HepG2 (cell line): ENCODE results near the gene ALPK3. TPM values are rescaled to one million over a fixed set of nuclear protein-coding genes. Genes with fewer than 3 reads are reported as not detected.

ENCODE experiments used
- BCL6 ChIP-seq: IDR thresholded peaks from 2 replicates; pipeline ENCODE4 v1.6.1; 2016; ENCODE audit warnings: missing genetic modification reagents, missing compliant biosample characterization
- CBX5 ChIP-seq: sonication (generic); formaldehyde crosslinking; IDR thresholded peaks from 2 replicates; pipeline ENCODE4 v1.4.0; 2020; ENCODE audit warnings: missing genetic modification reagents, borderline replicate concordance
- CENPX ChIP-seq: sonication (generic); formaldehyde crosslinking; IDR thresholded peaks from 2 replicates; pipeline ENCODE4 v1.9.0; 2021; ENCODE audit warnings: mild to moderate bottlenecking, missing genetic modification reagents, moderate library complexity
- EEA1 ChIP-seq: sonication (generic); formaldehyde crosslinking; IDR thresholded peaks from 2 replicates; pipeline ENCODE4 v1.5.1; 2020; ENCODE audit warnings: mild to moderate bottlenecking, missing genetic modification reagents, borderline replicate concordance
- ETV6 ChIP-seq: sonication (generic); formaldehyde crosslinking; conservative IDR thresholded peaks from 2 replicates; pipeline ENCODE4 v1.4.0; 2020; ENCODE audit warnings: missing genetic modification reagents
- FOXJ3 ChIP-seq: sonication (generic); formaldehyde crosslinking; IDR thresholded peaks from 2 replicates; pipeline ENCODE4 v1.4.0; 2020; ENCODE audit warnings: missing genetic modification reagents, mild to moderate bottlenecking, borderline replicate concordance
- HNRNPLL ChIP-seq: fragments of 200-400 bp; formaldehyde crosslinking; IDR thresholded peaks from 2 replicates; pipeline ENCODE4 v1.6.1; 2017; ENCODE audit warnings: mild to moderate bottlenecking, low read depth, low read length; ENCODE audit not compliant: poor library complexity, severe bottlenecking
- JUNB ChIP-seq: sonication (generic); formaldehyde crosslinking; IDR thresholded peaks from 2 replicates; pipeline ENCODE4 v1.8.0; 2022; ENCODE audit warnings: missing genetic modification reagents, mild to moderate bottlenecking, borderline replicate concordance
- MED1 ChIP-seq: sonication (generic); formaldehyde crosslinking; IDR thresholded peaks from 2 replicates; pipeline ENCODE4 v1.4.0; 2020; ENCODE audit warnings: missing genetic modification reagents
- NFATC3 ChIP-seq: sonication (generic); formaldehyde crosslinking; IDR thresholded peaks from 2 replicates; pipeline ENCODE4 v1.5.1; 2020; ENCODE audit warnings: mild to moderate bottlenecking, missing genetic modification reagents
- NFIB ChIP-seq: sonication (generic); formaldehyde crosslinking; IDR thresholded peaks from 2 replicates; pipeline ENCODE4 v1.9.0; 2021; ENCODE audit warnings: missing genetic modification reagents, mild to moderate bottlenecking, borderline replicate concordance
- PTBP1 ChIP-seq: fragments of 200-400 bp; formaldehyde crosslinking; IDR thresholded peaks from 2 replicates; pipeline ENCODE4 v1.6.1; 2018; ENCODE audit warnings: low read length, low read depth; ENCODE audit not compliant: poor library complexity, severe bottlenecking
- REL ChIP-seq: sonication (generic); formaldehyde crosslinking; conservative IDR thresholded peaks from 2 replicates; pipeline ENCODE4 v1.8.0; 2022; ENCODE audit warnings: mild to moderate bottlenecking, missing genetic modification reagents, moderate library complexity
- RFXAP ChIP-seq: sonication (generic); formaldehyde crosslinking; IDR thresholded peaks from 2 replicates; pipeline ENCODE4 v1.4.0; 2020; ENCODE audit warnings: missing genetic modification reagents, borderline replicate concordance
- SOX6 ChIP-seq, 2 experiments: fragments of 450-650 bp in 1 of 2; sonication (generic) in 1 of 2; formaldehyde crosslinking in 1 of 2; IDR thresholded peaks; 2 replicates each; pipeline versions ENCODE4 v1.4.0 to v1.6.1; 2017 to 2020; ENCODE audit warnings: antibody characterized with exemption in 1 of 2, mild to moderate bottlenecking in 1 of 2, missing genetic modification reagents in 1 of 2
- ZNF441 ChIP-seq: sonication (generic); formaldehyde crosslinking; IDR thresholded peaks from 2 replicates; pipeline ENCODE4 v1.7.0; 2021; ENCODE audit warnings: missing genetic modification reagents, borderline replicate concordance
- ZNF547 ChIP-seq: sonication (generic); formaldehyde crosslinking; IDR thresholded peaks from 2 replicates; pipeline ENCODE4 v1.5.1; 2020; ENCODE audit warnings: mild to moderate bottlenecking, missing genetic modification reagents
- ZNF556 ChIP-seq: sonication (generic); formaldehyde crosslinking; IDR thresholded peaks from 2 replicates; pipeline ENCODE4 v1.4.0; 2020; ENCODE audit warnings: mild to moderate bottlenecking, missing genetic modification reagents, borderline replicate concordance
- ZNF567 ChIP-seq: sonication (generic); formaldehyde crosslinking; IDR thresholded peaks from 2 replicates; pipeline ENCODE4 v1.8.1; 2023; ENCODE audit warnings: mild to moderate bottlenecking, missing genetic modification reagents, borderline replicate concordance
- ZNF616 ChIP-seq: sonication (generic); formaldehyde crosslinking; IDR thresholded peaks from 2 replicates; pipeline ENCODE4 v1.5.0; 2020; ENCODE audit warnings: low read depth, mild to moderate bottlenecking, missing genetic modification reagents
- ZNF839 ChIP-seq: sonication (generic); formaldehyde crosslinking; IDR thresholded peaks from 2 replicates; pipeline ENCODE4 v1.4.0; 2020; ENCODE audit warnings: missing genetic modification reagents, mild to moderate bottlenecking, borderline replicate concordance
- ZNF850 ChIP-seq: sonication (generic); formaldehyde crosslinking; conservative IDR thresholded peaks from 2 replicates; pipeline ENCODE4 v1.9.0; 2021; ENCODE audit warnings: mild to moderate bottlenecking, missing genetic modification reagents
- polyA plus RNA-seq, 8 experiments: library from polyadenylated mRNA; depleted of rRNA in 3 of 8; stranded (reverse) in 7 of 8; unstranded in 1 of 8; fragments of >200 nt; fragmentation: Illumina TruSeq in 4 of 8; extraction: Trizol in 4 of 8; gene quantifications; 2 replicates each; pipeline versions ENCODE4 v1.2.1 to v1.2.3, GENCODE V29; 2011 to 2016; ENCODE audit warnings: low read depth in 4 of 8, missing spikeins in 1 of 8, mixed read lengths in 1 of 8; ENCODE audit not compliant: insufficient read depth in 1 of 8
- total RNA-seq, 5 experiments: library from RNA; depleted of rRNA; stranded (reverse); fragments of >200 nt; fragmentation: Illumina TruSeq; extraction: Trizol; gene quantifications; 2 replicates each; pipeline ENCODE4 v1.2.3, GENCODE V29; 2016; ENCODE audit warnings: low read depth in 1 of 5
- TF ChIP-seq, protein P1 (sequence below): sonication (generic); formaldehyde crosslinking; conservative IDR thresholded peaks from 2 replicates; pipeline ENCODE4 v1.4.0; 2020; ENCODE audit warnings: mild to moderate bottlenecking, missing genetic modification reagents, moderate library complexity
- TF ChIP-seq, protein P2 (sequence below): sonication (generic); formaldehyde crosslinking; IDR thresholded peaks from 2 replicates; pipeline ENCODE4 v1.5.0; 2020; ENCODE audit warnings: missing genetic modification reagents, mild to moderate bottlenecking, borderline replicate concordance
- TF ChIP-seq, protein P3 (sequence below): IDR thresholded peaks from 2 replicates; pipeline ENCODE4 v1.6.1; 2016; ENCODE audit warnings: low read depth, borderline replicate concordance

Gene ALPK3
- total and polyA plus RNA-seq, 2 of the 13 experiments (the other 11 are each of a cell fraction or from before 2014, with no cell fraction given): 0.04 to 0.42 TPM

DNA sequence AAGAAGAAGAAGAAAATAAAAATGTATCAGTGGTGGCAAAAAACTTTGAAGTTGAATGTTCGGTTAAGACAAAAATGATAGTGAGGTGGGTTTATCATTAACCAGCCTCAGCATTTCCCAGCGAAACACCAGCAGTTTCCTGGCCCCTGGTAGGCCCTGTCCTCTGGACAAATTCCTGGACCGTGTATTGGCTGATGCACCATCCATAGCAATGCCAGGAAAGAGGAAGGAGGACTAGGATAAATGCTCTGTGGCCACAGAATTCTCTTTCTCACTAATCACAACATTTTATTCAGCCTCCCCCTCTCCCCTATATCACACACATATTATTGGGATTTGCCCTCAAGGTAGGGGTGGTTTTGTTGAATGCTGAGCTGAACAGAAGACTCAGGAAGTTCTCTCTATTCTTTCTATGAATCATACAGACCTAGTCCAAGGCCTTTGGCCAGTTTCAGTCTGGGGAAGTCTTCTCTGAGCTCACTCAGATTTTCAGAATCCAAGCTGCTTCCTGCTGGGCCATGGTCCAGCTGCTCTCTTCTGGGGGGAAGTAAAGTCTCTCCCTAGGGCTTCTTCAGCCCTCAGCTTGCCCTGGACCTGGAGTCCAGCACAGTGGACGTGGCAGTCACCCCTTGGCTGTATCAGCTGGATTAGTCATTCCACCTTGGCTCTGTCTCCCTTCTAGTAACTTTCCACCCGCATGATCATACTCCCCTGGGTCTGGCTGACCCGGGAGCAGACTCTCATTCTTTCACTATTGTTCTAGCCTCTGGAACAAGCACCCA is 94.9 kb downstream of the ALPK3 start (continued):
- TF ChIP-seq ZNF850 (CRISPR knock-in tag) (no peak), ZNF441 (CRISPR knock-in tag) (no peak), FOXJ3 (CRISPR knock-in tag) (no peak; the same call in 1 of the 2 replicates), RFXAP (CRISPR knock-in tag) (no peak), ZNF547 (CRISPR knock-in tag) (no peak), ZNF556 (peak; percentile 84; the same call in 1 of the 2 replicates), ETV6 (CRISPR knock-in tag) (no peak), ZNF567 (CRISPR knock-in tag) (no peak), ZNF616 (CRISPR knock-in tag) (no peak), REL (no peak), NFATC3 (no peak), CENPX (CRISPR knock-in tag) (no peak), BCL6 (CRISPR knock-in tag) (peak; percentile 32), JUNB (no peak), HNRNPLL (no peak), PTBP1 (no peak), EEA1 (no peak), NFIB (CRISPR knock-in tag) (no peak), ZNF839 (no peak), SOX6 (IDR thresholded peaks at IDR 0.05) (no peak), SOX6 (CRISPR knock-in tag; IDR thresholded peaks at IDR 0.05) (peak; percentile 80), CBX5 (CRISPR knock-in tag) (peak; percentile 17; the same call in 1 of the 2 replicates), MED1 (CRISPR knock-in tag) (peak; percentile 81)
- TF ChIP-seq, protein P1, sequence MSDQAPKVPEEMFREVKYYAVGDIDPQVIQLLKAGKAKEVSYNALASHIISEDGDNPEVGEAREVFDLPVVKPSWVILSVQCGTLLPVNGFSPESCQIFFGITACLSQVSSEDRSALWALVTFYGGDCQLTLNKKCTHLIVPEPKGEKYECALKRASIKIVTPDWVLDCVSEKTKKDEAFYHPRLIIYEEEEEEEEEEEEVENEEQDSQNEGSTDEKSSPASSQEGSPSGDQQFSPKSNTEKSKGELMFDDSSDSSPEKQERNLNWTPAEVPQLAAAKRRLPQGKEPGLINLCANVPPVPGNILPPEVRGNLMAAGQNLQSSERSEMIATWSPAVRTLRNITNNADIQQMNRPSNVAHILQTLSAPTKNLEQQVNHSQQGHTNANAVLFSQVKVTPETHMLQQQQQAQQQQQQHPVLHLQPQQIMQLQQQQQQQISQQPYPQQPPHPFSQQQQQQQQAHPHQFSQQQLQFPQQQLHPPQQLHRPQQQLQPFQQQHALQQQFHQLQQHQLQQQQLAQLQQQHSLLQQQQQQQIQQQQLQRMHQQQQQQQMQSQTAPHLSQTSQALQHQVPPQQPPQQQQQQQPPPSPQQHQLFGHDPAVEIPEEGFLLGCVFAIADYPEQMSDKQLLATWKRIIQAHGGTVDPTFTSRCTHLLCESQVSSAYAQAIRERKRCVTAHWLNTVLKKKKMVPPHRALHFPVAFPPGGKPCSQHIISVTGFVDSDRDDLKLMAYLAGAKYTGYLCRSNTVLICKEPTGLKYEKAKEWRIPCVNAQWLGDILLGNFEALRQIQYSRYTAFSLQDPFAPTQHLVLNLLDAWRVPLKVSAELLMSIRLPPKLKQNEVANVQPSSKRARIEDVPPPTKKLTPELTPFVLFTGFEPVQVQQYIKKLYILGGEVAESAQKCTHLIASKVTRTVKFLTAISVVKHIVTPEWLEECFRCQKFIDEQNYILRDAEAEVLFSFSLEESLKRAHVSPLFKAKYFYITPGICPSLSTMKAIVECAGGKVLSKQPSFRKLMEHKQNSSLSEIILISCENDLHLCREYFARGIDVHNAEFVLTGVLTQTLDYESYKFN (CRISPR knock-in tag): peak; percentile 66
- TF ChIP-seq, protein P2, sequence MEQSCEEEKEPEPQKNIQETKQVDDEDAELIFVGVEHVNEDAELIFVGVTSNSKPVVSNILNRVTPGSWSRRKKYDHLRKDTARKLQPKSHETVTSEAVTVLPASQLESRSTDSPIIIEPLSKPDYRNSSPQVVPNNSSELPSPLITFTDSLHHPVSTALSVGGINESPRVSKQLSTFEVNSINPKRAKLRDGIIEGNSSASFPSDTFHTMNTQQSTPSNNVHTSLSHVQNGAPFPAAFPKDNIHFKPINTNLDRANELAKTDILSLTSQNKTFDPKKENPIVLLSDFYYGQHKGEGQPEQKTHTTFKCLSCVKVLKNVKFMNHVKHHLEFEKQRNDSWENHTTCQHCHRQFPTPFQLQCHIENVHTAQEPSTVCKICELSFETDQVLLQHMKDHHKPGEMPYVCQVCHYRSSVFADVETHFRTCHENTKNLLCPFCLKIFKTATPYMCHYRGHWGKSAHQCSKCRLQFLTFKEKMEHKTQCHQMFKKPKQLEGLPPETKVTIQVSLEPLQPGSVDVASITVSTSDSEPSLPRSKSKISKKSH: no peak
- TF ChIP-seq, protein P3, sequence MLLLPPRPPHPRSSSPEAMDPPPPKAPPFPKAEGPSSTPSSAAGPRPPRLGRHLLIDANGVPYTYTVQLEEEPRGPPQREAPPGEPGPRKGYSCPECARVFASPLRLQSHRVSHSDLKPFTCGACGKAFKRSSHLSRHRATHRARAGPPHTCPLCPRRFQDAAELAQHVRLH: peak; percentile 15; the same call in 1 of the 2 replicates
